Astrocyte of the hippocampus (primary cell): ENCODE results near the gene FGD4.

Experiments
- DNase-seq: peaks from one replicate; pipeline ENCODE4 v3.0.0; 2011; ENCODE audit warnings: low read depth, low spot score

Gene FGD4

GRCh38 chr12:32402946-32403345, 3.6 kb downstream of the FGD4 start:
- DNase-seq = no peak

DNA sequence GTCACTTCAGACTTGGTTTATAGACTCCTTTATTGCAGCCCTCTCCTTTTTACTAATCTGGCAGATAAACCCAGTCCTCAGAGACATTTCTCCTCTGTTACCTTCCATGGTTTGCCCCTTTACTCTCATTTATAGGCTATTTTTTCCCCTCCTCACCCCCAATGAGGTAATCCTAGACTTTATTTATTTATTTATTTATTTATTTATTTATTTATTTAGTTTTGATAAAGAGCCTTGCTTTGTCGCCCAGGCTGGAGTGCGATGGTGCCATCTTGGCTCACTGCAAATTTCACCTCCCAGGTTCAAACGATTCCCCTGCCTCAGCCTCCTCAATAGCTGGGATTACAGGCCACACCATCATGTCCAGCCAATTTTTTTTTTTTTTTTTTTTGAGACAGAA, 8.4 kb downstream of the FGD4 start:
- no peak for DNase-seq

GRCh38 chr12:32413412-32413811, 14.1 kb downstream of the FGD4 start:
- no peak for DNase-seq

GRCh38 chr12:32418221-32418620, 18.9 kb downstream of the FGD4 start:
- no peak for DNase-seq

DNA sequence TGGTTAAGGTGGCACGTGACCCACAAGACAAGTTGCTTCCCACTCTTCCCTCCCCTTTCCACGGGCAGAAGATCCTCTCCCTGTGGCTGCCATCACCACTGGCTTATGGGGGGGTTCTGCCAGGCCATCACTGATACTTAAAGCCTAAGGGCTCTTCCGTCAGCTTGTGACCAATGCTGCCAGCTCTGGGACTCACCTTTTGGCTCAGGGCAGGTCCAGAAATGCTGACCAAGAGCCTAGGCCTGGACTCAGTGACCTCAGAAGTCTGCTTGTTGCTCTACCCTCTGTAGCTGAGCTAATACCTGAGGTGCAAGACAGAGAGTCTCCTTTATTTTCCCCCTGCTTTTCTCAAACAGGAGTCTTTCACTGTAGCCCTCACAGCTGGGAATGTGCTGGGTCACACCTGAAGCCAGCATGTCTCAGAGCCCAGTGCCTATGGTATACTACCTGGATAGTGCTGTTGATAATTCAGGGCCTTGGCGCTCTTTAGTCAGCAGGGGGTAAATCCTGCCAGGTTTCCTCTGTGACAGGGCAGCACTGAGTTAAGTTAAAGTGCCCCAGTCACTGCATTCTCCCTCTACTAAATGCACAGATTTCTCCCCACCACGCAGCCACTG, 19.7 kb downstream of the FGD4 start:
- no peak for DNase-seq

- DNase-seq = peak; percentile 61
Measured at GRCh38 chr12:32419520-32419960, 20.2 kb downstream of the FGD4 start.

GRCh38 chr12:32420356-32420755, 21.0 kb downstream of the FGD4 start:
- DNase-seq = no peak

DNA sequence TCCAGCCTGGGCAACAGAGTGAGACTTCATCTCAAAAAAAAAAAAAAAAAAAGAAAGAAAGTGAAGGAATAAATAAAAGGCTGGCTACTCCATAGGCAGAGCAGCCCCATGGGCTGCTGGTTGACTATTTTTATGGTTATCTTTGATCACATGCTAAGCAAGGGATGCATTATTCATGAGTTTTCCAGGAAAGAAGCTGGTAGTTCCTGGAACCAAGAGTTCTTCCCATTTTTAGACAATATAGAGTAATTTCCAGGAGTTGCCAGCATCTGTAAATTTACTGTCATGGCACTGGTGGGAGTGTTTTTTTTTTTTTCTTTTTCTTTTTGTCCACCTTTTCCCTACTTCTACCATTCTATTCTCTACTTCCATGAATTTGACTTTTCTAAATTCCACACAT, 24.2 kb downstream of the FGD4 start:
- DNase-seq = no peak

DNA sequence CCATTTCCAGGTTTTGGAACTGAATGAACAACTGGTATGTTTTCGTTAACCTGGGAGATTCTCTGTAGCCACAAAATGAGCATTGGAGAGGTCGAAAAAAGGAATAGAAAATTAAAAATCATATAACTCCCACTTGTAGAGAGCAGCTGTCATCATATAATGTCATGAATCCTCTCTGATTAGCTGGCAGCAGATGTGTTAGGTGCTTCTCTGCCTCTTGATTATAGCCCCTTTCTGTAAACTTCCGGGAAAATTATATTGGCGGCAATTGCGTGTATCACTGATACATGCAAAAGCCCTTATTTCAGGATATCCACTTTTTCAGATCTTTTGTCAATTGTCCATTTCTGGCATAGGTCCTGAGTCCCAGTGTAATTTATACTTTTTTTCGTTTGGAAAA, 31.7 kb downstream of the FGD4 start:
- DNase-seq = no peak

- peak; percentile 54 for DNase-seq
Measured at GRCh38 chr12:32435921-32436705, 36.8 kb downstream of the FGD4 start.

- peak; percentile 92 for DNase-seq
Measured at GRCh38 chr12:32437095-32437515, 37.7 kb downstream of the FGD4 start.

GRCh38 chr12:32440120-32440865, 40.9 kb downstream of the FGD4 start:
- no peak for DNase-seq

- no peak for DNase-seq
Measured at GRCh38 chr12:32443491-32443890, 44.1 kb downstream of the FGD4 start.

GRCh38 chr12:32444895-32445294, 45.5 kb downstream of the FGD4 start:
- peak; percentile 90 for DNase-seq

DNA sequence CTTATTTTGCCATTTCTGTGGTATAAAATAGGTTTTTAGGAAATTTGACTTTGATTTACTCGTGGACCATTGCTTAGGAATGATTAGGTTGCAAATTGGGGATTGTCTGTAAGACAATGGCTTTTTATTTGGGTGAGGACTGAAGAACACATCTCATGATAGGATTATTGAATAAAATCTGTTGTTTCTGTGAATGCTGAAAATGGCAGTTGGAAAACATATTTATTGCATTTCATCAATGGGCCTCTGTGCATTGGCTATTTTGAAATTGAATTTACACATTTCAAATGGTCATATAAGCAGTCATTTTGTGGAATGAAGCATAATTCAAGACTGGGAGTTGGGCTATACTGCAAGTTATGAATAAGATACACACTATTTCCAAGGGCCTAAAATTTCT, 46.0 kb downstream of the FGD4 start:
- no peak for DNase-seq

DNA sequence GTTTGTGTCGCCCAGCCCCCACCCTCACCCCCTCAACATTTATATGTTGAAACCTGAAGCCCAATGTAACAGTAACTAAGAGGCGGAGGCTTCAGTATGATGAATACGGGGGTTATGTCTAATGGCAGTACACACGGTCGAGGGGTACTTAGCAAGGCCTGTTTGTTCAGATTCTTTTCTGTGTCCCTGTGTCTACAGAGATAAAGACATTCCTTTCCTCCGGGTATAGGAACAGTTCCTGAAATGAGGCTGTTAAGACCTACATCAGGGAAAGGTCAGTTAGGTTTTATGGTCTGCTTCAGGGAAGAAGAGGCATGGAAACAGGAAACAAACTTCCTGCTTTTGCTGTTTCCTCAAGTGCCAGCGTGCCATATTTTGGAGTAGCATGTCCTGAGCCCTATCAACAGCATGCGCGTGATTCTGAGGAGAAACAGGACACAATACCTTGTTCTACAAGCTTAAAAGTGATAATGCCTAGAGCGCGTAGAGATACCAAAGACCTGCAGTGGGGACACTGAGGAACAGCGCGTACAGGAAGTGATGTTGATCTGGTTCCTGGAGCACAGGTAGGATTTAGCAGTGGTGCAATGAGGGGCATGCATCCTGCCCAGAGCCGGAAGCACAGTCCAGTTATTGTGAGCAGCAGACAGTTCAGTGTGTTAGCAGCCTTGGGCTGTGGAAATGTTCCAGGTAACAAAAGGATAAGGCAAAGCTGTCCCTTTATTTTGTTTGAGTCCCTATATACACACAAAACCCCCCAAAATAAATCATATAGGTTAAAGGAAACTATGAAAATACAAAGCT, 47.2 kb downstream of the FGD4 start:
- no peak for DNase-seq

DNA sequence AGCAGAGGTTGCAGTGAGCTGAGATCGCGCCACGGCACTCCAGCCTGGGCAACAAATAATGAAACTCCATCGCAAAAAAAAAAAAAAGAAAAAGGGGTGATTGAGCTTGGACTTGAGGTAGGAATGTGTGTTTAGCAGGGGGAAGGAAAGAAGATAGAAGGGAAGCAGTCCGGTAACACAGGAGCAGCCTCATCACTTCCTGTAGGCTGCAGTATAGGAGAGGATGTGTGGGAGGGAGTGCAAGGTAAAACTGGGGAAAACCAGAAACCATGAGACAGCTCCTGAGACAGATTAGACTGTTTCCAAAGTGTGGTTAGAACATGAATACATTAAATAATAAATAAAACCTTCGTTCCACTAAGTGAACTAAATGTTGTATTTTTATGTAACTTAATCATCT, 49.2 kb downstream of the FGD4 start:
- peak; percentile 12 for DNase-seq

DNA sequence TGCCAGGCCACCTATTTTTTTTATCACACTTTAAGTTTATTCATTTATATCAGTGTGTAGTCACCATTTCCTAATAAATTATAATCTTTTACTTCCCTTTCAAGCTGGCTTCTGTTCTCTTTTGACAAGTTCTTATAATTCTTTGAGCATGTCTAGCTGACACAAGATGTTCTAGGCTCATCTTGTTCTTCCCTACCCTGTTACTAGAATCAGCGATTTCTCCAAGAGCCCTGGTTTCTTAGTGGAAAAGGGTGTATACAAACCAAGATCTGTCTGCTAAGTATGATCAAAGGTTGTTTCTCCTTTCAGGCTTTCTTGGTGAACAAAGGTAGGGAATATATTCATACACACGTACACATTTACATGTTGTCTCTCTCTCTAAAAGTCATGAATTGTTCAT, 51.0 kb downstream of the FGD4 start:
- no peak for DNase-seq

DNA sequence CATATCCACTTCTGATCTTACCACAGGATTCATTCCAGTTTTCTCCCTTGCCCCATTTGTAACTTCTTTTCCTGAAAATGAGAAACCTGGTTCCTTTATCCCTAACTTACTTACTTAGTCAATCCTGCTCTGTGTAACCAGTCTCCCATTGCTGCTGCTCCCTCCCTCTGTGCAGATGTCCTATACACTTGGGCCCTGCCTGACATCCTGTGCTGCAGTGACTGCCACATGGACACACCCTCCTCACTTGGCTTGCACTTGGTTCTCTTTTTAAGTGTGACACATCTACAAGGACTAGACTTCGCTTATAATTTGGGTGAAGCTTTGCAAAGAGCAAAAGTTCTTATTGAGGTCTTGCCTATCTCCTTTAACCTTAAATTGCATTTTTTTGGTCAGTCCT, 51.4 kb downstream of the FGD4 start:
- DNase-seq = no peak

- no peak for DNase-seq
Measured at GRCh38 chr12:32451816-32452215, 52.5 kb downstream of the FGD4 start.

DNA sequence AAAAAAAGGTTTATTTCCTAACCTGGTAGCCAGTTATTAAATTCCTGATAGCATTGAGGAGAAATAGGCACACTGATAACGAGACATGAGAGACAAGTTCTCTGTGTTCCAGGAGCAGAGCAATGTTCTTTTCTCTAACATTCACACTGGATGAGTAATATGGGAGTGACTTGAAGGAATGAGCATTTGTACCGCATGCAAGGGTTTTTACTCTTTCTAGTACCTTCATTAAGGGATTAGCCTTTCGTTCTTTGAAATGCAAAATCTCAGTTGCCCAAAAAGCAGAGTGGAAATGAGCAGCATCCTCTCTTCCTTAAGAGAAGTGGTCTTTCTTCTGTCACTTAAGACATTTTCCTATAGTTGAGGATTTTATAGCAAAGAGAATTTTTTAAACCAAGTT, 54.7 kb downstream of the FGD4 start:
- DNase-seq = peak; percentile 79

DNA sequence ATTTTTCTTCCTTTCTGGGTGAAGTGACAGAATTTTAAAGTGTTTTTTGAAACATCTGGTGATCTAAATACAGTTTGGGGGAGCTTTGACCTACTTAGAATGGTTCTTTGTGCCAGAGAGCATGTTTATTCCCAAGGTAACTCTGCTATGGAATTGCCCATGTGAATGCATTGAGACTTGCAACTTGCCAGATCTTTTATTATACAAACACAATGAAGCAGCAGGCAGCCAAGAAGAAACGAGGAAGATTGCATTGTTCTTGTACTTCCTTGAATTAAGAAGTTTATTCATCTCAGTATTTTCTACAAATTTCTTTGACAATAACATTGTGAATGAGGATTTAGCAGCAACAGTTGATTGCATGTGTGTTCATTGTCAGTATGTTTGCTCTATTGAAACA, 55.5 kb downstream of the FGD4 start:
- no peak for DNase-seq
